ENCODE measurements around the gene STK32C.
A peak's percentile ranks its signal among the peaks of the same experiment; 100 is the strongest.

The STK32C gene

GRCh38 chr10:132265890-132266496, 41.8 kb downstream of the STK32C start:
- DNase-seq (ENCODE audit: low spot score): no peak

- DNase-seq (ENCODE audit: low spot score): no peak
Observed at GRCh38 chr10:132264966-132265889, 42.5 kb downstream of the STK32C start.

- no peak for DNase-seq (ENCODE audit: low spot score)
Observed at GRCh38 chr10:132264306-132264950, 43.3 kb downstream of the STK32C start.

DNA sequence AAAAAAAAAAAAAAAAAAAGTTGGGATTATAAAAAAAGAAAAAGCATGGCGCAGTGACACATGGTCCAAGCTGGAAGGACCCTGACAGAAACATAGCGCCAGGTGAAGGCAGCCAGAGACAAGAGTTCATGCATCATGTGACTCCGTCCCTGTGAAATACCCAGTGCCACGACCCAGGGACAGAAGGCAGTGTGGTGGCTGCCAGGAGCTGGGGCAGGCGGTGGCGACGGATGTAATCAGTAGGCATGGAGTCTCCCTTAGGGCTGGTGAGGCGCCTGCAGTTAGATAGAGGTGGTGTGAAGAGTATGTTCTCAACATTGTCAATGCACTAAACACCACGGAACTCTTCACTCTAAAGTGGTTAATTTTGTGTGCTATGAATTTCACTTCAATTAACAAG, 43.9 kb downstream of the STK32C start:
- DNase-seq (ENCODE audit: low spot score): no peak

DNA sequence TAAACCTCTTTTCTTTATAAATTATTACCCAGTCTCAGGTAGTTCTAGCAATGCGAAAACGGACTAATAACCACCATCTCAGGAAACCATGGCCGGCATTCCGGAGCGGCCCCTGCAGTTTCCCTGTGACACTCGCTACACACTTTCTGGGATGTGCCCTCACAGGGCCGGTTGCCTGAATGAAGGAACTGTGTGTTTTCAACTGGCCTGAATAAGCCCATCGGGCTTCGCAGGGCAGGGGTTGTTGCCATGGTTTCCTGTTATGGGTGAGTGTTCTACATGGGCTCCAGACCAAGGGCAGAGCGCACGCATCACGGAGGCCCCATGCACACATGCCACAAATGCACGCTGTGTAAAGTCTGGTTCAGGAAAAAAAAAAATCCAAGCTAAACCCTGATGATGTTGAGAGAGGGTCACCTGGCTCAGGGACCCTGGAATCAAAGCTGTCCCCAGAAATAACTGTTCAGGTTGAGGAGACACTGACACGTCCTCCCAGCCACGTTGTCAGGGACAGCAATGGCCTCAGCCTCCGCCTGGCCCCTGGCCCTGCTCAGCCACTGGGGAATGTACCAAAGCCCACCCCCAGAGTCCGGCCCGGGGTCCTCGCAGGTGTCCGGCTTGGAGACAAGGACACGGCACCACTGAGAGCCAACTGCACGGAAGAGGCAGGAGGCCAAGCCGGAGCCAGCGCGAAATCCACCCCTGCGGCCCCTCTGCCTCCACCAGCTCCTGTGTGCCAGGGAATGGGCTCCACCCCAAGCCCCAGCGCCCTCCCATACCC, 47.9 kb downstream of the STK32C start:
- no peak for DNase-seq (ENCODE audit: low spot score)

GRCh38 chr10:132258423-132258822, 49.3 kb downstream of the STK32C start:
- no peak for DNase-seq (ENCODE audit: low spot score)

- DNase-seq (ENCODE audit: low spot score): no peak
Observed at GRCh38 chr10:132257907-132258306, 49.8 kb downstream of the STK32C start.

DNA sequence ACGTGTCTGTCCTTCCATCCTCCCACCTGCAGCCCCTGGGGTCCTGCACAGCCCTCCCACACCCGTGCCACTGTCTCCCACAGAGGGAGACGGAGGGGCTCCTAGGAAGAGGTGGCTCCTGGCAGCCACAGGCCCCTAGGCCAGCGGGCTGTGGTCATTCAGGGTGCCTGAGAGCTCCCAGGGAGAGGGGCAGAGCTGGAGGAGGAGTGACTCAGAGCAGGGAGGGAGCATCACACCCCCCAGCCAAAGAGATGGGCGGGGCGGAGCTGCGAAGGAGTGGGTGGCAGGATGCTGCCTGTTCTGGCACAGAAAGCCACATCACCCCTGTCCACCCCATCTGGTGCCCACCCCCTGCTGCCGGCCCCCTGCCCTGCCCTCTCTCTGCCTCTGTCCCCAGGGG, 50.5 kb downstream of the STK32C start:
- peak; percentile 59 for DNase-seq (ENCODE audit: low spot score)

DNA sequence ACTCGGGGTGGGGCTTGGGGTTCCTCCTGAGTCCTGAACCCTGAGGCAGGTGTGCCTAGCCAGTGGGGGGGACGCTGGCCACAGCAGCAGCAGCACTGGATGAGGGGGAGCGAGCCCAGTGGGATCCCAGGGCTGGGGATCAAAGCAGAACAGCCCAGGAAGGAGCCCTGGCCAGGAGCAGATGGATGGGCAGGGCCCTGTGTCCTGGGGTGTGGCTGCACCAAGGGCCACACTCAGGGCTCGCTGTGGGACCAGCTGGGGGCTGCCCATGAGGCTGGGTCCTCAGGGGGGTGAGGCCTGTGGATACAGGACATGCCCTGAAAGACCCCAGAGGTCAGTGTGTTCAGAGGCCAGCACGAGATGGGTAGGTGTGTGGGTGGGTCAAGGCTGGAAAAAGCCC, 50.9 kb downstream of the STK32C start:
- DNase-seq (ENCODE audit: low spot score): no peak

GRCh38 chr10:132255489-132256344, 52.0 kb downstream of the STK32C start:
- DNase-seq (ENCODE audit: low spot score): no peak

DNA sequence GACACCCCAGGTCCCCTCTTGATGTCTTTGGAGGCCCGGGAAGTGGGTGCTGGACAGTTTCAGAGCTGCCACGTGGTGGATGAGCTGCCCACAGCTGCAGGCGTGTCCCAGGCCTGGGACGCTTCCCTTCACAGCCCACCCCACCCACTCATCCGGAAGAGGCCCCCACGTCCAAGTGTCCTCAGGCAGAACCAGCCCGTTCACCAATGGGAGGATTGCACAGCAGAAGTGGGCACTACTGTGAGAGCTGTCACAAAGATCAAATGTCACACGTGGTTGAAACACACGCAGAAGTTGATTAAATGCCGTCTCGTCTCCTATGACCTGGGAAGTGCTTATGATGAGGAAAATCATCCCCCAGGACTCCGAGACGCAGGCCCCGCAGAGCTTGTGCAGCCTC, 52.9 kb downstream of the STK32C start:
- DNase-seq (ENCODE audit: low spot score): no peak

GRCh38 chr10:132253092-132253687, 54.6 kb downstream of the STK32C start:
- DNase-seq (ENCODE audit: low spot score): no peak

- no peak for DNase-seq (ENCODE audit: low spot score)
Observed at GRCh38 chr10:132252412-132252811, 55.3 kb downstream of the STK32C start.

GRCh38 chr10:132251928-132252327, 55.8 kb downstream of the STK32C start:
- no peak for DNase-seq (ENCODE audit: low spot score)

DNA sequence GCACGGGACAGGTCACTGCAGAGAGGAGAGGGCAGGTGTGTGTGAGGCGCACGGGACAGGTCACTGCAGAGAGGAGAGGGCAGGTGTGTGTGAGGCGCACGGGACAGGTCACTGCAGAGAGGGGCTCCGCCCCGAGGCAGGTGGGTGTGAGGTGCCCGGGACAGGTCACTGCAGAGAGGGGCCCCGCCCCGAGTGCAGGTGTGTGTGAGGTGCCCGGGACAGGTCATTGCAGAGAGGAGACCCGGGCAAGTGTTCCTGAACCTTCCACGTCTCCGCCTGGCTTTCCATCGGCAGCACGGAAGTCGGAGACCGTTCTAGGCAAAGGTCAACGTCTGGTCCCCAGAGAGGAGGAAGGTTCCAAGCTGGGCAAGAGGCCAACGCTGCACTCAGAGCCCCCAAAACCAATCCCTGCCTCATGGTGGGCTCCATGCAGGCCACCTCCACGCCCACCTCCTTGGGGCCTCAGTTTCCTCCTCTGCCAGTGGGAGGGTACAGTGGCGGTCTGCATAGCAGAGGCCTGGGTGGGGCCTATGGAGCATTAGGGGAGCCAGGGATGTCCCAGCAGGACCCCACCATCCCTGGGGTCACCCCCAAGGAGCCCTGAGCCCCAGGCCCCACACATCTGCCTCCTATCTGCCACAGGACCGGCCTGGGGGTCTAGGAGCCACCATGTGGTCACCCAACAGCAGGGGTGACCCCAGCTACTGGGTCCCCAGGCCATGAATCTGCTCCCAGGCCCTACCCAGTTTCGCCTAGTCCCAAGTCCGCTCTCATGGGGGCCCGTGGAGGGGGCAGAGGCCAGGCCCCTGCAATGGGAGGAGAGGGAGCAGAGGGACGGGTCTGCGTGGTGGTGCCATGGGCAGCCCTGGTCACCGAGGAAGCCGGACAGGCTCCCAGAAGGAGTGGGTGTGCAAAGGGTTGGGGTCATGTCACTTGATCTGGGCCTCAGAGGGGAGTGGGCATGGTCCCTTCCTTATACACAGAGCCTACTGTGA, 57.0 kb downstream of the STK32C start:
- DNase-seq (ENCODE audit: low spot score): no peak

DNA sequence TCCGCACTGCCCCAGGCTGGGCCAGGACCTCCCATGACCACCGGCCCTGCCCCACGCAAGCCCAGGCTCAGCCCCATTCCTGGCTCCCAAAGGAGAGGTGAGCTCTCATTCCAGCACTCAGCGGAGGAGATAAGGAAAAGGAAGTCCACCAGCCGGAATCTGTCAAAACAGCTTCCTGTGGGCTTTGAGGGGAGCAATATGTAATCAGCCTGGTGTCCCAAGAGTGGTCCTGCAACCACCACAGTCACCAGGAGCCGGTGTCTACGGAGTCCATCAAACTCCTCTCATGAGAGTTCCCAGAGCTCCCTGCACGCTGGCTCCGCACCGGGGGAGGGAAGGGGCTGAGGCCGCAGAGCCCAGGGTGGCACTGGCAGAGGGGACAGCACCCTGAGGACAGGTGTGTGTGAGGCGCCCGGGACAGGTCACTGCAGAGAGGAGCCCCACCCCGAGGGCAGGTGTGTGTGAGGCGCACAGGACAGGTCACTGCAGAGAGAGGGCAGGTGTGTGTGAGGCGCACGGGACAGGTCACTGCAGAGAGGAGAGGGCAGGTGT, 57.9 kb downstream of the STK32C start:
- no peak for DNase-seq (ENCODE audit: low spot score)

- DNase-seq (ENCODE audit: low spot score): no peak
Observed at GRCh38 chr10:132249226-132249724, 58.5 kb downstream of the STK32C start.

- peak; percentile 53 for DNase-seq (ENCODE audit: low spot score)
Observed at GRCh38 chr10:132248455-132249225, 59.1 kb downstream of the STK32C start.
